Liver (tissue), 3 donors: ENCODE results near the gene CMBL.

Experiments used
- TAF1 ChIP-seq: conservative IDR thresholded peaks from 2 replicates; pipeline ENCODE4 v1.6.1; 2016; ENCODE audit warnings: antibody characterized with exemption, mild to moderate bottlenecking
- TF ChIP-seq, protein P1 (sequence below): IDR thresholded peaks from 2 replicates; pipeline ENCODE4 v1.6.1; 2016; ENCODE audit warnings: antibody characterized with exemption, mild to moderate bottlenecking
- TF ChIP-seq, protein P2 (sequence below): fragments of 150-350 bp; IDR thresholded peaks from 2 replicates; pipeline ENCODE4 v1.5.1; 2017; ENCODE audit warnings: improper control_type of control experiment, low read depth, low read length; ENCODE audit not compliant: missing input control
- donor health status: healthy.
- donor health status: healthy.

DNA sequence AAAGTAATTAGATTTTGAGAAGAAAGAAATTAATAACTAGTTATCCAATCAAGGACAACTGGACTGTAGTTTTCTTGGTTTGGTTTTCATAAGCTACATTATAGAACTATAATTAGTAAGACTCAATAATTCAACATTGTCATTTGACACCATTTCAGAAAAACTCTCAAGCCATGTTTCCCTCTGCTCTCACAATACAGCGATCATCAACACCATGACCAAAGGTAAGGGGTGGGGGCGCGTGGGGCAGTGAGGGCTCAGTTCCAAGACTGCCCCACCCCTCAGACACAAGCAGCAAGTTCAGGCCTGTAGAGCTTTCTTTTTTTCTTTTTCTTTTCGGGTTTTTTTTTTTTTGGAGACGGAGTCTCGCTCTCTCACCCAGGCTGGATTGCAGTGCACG is 6.4 kb downstream of the CMBL start:
- TF ChIP-seq, protein P1, sequence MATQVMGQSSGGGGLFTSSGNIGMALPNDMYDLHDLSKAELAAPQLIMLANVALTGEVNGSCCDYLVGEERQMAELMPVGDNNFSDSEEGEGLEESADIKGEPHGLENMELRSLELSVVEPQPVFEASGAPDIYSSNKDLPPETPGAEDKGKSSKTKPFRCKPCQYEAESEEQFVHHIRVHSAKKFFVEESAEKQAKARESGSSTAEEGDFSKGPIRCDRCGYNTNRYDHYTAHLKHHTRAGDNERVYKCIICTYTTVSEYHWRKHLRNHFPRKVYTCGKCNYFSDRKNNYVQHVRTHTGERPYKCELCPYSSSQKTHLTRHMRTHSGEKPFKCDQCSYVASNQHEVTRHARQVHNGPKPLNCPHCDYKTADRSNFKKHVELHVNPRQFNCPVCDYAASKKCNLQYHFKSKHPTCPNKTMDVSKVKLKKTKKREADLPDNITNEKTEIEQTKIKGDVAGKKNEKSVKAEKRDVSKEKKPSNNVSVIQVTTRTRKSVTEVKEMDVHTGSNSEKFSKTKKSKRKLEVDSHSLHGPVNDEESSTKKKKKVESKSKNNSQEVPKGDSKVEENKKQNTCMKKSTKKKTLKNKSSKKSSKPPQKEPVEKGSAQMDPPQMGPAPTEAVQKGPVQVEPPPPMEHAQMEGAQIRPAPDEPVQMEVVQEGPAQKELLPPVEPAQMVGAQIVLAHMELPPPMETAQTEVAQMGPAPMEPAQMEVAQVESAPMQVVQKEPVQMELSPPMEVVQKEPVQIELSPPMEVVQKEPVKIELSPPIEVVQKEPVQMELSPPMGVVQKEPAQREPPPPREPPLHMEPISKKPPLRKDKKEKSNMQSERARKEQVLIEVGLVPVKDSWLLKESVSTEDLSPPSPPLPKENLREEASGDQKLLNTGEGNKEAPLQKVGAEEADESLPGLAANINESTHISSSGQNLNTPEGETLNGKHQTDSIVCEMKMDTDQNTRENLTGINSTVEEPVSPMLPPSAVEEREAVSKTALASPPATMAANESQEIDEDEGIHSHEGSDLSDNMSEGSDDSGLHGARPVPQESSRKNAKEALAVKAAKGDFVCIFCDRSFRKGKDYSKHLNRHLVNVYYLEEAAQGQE: no peak
- no peak for TF ChIP-seq TAF1
- TF ChIP-seq, protein P2, sequence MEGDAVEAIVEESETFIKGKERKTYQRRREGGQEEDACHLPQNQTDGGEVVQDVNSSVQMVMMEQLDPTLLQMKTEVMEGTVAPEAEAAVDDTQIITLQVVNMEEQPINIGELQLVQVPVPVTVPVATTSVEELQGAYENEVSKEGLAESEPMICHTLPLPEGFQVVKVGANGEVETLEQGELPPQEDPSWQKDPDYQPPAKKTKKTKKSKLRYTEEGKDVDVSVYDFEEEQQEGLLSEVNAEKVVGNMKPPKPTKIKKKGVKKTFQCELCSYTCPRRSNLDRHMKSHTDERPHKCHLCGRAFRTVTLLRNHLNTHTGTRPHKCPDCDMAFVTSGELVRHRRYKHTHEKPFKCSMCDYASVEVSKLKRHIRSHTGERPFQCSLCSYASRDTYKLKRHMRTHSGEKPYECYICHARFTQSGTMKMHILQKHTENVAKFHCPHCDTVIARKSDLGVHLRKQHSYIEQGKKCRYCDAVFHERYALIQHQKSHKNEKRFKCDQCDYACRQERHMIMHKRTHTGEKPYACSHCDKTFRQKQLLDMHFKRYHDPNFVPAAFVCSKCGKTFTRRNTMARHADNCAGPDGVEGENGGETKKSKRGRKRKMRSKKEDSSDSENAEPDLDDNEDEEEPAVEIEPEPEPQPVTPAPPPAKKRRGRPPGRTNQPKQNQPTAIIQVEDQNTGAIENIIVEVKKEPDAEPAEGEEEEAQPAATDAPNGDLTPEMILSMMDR: no peak
